ENCODE data around the gene MAOB.

Gene MAOB

GRCh38 chrX:43860646-43861370 is 21.4 kb downstream of the MAOB start:
- no peak for DNase-seq (ENCODE audit: low spot score)

DNA sequence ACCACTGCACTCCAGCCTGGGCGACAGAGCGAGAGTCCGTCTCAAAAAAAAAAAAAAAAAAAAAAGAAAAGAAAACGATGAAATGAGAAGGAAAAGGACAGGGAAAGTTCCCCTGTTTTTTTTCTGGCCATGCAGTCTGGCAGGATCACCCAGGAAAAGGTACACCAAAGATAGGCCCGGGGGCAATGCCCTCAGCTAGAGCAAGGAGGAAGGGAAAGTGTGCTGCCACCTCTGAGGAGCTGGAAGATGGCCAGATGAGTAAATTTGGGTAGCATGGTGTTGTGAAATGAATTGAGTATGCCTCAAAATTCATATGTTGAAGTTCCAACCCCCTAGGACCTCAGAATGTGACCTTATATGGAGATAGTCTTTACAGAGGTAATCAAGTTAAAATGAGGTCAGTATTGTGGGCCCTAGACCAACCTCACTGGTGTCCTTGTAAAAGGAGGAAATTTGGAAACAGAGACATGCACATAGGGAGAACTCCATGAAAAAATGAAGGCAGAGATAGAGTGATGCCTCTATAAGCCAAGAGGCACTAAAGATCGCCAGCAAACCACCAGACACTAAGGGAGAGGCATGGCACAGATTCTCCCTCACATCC is 28.9 kb downstream of the MAOB start:
- DNase-seq (ENCODE audit: low spot score): no peak

DNA sequence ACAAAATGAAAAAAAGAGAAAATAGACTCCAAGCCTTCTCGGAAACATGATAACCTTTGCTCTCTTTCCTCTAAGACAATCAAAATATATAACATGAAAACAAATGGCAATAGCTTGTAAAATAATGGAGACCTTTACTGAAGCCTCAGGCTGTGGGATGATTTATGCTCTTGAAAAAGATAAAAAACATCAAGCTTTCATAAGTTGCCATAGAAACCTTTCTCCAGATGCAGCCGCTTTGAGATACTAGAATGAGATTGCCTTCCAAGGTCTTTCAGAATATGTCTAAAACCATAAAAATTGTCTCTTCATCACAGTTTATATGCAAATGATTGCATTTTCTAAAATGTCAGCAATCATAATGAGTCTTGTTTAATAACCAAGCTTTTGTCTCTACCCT is 31.6 kb downstream of the MAOB start:
- DNase-seq (ENCODE audit: low spot score): no peak

DNA sequence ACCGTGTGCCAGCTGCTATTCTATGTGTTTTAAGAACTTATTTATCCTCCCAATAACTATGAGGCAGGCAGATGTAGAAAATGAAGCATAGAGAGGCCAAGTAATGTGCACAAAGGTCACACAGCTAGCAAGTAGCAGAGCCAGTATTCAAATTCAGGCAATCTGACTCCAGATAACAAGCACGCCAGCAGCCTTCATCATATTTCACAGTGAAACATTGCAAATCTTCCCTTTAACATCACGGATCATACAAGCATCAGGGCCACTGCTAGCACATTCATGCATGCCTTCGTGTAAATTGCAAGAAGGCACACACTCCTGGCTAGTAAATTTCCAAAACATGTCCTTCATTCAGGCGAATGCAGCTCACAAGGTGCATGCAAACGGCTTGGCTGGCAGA is 33.1 kb downstream of the MAOB start:
- DNase-seq (ENCODE audit: low spot score): no peak

DNA sequence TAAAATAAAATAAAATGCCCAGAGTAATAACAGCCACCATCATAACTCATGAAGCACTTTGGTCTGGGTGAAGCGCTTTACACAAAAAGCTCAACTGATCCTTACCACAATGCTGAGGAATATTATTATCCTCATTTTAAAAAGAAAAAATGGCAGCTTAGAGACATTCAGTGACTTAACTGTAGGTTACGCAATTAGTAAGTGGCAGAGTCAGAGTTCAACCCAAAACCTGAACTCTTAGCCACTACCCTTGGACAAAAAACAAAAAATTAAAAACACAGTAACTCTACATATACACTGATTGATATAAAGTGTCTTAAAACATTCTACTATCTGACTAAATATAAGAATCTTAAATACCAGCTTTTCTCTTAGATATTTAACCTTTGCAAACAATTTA is 34.9 kb downstream of the MAOB start:
- no peak for DNase-seq (ENCODE audit: low spot score)

DNA sequence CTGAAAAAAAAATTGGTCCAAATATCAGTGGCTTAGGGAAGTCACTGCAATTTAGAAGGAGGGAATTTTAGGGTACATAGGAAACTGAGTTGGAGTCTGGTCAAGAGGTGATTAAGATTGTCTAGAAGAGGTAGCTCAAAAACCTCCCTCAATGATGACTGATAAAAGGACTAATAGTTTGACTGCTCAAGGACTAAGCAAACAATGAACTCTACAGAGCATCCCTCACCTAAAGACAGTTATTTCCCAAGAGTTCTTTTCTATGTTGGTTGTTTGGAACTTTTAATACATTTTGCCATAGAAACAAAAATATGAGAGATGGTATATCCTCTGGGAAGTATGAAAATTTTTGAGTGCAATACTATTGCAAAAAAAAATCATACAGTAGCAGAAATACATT is 35.7 kb downstream of the MAOB start:
- DNase-seq (ENCODE audit: low spot score): no peak

DNA sequence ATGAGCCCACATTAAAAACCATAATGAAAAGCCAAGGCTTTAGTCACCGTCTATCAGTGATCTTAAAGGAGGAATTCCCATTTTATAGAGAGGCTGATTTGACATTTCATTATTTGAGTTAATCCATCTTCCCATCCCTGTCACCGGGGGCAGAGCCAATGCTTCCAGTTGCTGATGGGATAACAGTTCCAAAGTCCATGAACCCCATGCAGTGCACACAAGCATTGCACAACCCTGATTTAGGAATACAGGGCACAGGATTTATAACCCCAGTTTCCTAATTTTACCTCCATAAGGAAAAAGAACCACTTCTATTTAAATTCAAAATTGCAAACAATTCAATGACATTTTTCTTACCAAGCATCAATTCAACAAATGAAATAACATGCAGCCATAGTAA is 36.5 kb downstream of the MAOB start:
- no peak for DNase-seq (ENCODE audit: low spot score)

DNA sequence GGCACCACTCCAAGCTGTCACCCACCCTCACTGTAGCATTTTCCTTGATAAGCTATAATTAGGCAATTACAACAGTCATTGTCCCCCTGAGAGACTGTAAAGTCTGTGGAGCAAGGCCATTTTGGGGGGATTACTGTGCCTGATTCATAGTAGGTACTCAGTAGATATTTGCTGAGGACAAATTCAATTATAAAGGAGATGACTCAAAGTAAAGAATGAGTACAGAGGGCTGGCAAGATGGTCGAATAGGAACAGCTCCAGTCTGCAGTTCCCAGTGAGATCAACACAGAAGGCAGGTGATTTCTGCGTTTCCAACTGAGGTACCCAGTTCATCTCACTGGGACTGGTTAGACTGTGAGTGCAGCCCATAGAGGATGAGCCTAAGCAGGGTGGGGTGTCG is 42.0 kb downstream of the MAOB start:
- DNase-seq (ENCODE audit: low spot score): no peak

GRCh38 chrX:43836435-43837184 is 45.6 kb downstream of the MAOB start:
- DNase-seq (ENCODE audit: low spot score): peak; percentile 24

DNA sequence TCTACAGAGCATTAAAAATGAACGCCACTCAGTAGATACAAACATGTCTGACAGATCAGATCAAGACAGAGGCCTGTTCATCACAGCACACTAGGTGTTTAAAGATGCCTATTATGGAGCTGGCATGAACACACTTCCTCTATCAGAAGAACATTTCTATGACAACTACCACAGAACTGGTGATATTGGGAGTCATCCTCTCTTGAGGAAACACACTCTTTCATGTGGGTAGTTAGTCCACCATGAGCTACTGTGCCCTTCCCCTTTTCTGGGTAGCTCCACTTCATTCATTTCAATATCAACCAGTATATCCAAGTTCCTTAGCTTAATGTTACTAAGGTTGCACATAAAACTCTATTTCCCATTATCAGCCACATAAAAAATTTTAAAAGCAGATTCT is 46.7 kb downstream of the MAOB start:
- no peak for DNase-seq (ENCODE audit: low spot score)

DNA sequence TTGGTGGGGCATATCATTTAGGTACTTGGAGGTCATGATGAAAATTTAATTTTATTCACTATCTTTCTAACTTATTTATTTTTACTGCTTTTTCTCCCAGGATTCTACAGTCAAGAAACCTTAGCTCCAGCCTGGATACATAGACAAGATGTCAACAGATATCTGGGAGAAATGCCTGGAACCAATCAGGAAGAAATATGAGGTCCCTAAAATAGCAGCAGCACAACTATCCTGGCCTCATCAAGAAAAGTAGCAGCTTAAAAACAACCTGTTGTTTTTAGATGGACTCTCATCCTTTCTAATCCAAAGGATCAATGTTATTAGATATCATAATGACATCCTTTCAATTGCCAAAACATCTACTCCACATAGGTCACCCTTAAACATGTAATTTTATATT is 54.5 kb downstream of the MAOB start:
- no peak for DNase-seq (ENCODE audit: low spot score)

DNA sequence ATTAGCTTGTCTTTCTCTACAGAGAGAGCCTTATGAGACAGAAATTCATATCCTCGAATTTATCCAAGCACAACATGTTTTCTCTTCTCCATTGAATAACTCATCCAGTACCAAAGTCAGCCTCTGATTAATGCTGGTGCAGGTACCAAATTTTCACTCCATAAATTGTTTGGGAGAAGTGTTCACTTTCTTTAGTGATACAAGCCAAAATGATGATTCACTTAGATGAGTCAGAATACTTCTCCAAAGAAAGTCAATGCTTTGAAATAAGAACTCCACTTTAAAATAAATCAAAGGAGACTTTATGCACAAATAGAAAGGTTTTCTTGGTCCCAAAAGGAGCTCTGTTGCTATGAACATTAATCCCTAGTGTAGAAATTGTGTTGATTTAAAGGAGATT is 60.2 kb downstream of the MAOB start:
- no peak for DNase-seq (ENCODE audit: low spot score)

- DNase-seq (ENCODE audit: low spot score): no peak
Observed at GRCh38 chrX:43817444-43817843, 64.8 kb downstream of the MAOB start.

- no peak for DNase-seq (ENCODE audit: low spot score)
Observed at GRCh38 chrX:43815209-43815608, 67.0 kb downstream of the MAOB start.

- peak; percentile 0 for DNase-seq (ENCODE audit: low spot score)
Observed at GRCh38 chrX:43813898-43814297, 68.4 kb downstream of the MAOB start.

DNA sequence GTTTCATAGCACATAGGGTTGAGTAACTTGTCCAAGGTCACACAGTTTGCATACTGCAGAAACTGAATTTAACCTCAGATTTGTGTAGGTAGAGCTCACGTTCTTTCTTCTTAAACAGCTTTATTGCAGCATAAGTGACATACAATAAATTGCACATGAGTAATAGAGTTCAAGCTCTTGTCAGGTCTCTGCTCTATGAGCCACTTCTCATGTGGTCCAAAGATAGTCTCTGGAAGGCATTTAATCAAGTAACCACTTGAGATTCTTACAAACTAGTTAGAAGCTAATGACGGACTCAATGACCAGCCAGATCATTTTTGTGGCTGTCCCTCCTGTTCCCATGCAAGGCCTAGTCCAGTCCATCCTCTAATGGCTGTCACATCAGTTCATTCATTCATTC is 68.9 kb downstream of the MAOB start:
- DNase-seq (ENCODE audit: low spot score): no peak

DNA sequence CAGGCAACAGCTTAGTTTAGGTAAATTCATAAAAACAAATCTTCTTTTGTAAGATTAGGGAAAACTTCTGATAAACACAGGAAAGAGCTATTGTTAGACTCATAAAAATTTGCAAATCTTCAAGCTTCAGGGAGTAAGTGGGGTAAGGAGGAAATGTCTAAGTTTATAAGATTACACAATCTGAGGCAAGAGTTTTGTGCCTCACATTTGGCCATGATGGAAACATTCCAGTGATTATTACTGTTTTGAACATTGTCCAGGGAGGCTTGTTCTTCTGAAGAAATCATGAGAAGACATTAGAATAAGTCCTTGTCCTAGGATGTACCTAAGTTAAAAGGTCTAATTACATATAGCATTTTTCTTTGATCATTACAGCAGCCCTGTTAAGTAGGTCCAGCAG is 72.8 kb downstream of the MAOB start:
- DNase-seq (ENCODE audit: low spot score): no peak

DNA sequence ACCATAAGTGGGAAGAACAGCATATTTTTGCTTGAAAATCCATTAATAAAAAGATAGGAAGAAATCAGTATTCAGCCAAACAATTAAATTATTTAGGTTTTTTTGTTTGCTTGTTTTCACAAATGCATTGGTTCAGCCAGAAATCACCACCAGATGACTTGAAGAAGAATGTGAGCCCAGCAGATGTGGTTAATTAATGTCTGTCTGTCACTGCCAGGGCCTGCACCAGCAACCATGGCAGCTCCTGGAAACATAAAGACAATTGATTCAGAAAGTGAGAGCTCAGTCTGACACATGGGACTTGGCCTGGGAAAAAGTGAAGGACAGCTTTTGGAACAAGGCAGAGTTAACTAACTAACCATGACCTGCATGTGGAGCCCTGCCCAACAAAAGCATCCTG is 74.0 kb downstream of the MAOB start:
- no peak for DNase-seq (ENCODE audit: low spot score)

DNA sequence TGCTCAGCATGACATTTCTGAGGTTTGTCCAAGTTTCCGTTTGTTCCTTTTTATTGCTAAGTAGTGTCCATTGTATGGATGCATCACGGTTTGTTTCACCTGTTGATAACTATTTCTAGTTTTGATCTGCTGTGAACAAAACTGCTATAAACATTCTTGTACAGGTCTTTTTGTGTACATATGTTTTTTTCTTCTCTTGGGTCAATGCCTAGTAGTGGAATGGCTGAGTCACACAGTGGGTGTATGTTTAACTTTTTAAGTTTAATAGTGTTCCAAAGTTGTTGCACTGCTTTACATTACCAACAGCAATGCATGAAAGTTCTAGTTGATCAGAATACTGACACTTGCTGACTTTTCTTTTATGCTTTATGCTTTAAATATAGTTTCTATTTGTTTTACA is 76.7 kb downstream of the MAOB start:
- no peak for DNase-seq (ENCODE audit: low spot score)

GRCh38 chrX:43804021-43804420 is 78.2 kb downstream of the MAOB start:
- DNase-seq (ENCODE audit: low spot score): no peak

DNA sequence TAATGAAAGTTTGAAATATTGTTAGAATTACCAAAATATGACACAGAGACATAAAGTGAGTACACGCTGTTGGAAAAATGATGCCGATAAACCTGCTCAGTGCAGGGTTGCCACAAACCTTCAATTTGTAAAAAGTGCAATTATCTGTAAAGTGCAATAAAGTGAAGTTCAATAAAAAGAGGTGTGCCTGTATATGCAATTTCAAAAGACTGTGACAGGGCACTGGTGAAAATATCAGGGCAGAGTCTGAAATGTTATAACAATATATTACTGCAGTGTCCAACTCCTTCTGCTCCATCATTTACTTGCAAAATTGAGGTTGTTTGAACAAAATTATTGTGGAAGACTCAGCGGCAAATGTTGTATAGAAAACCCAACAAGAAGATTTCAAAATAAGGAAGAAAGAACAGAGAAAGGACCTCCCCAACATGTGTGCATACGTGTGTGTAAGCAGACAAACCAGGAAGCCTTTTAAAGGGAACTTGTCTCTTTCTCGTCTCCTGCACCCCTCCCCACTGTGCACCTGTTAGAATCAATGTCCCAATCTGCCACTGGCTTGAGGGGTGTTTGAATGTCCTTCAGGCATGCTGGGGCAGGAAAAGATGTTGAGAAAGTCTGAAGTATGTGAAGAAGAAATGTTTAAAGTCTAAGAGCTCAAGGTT is 96.2 kb downstream of the MAOB start:
- no peak for DNase-seq (ENCODE audit: low spot score)

DNA sequence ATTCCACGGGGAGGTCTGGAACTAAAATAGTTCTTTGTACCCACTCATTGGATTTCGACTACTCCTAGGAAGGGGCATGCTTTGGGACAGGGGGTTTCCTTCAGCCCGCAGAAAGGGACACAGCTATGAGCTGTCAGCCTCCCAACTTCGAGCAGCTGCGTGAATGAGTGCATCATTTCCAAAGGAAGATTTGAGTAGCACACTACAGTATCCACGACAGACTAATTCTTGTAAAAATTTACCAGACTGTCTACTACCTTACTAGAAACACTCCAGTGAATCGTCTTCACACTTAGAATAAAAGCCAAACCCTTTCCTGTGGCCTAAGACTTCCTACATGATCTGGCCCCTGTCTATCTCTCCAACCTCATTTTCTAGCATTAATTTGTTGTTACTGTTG is 124.2 kb downstream of the MAOB start:
- DNase-seq (ENCODE audit: low spot score): no peak

GRCh38 chrX:43756076-43756475 is 126.2 kb downstream of the MAOB start:
- DNase-seq (ENCODE audit: low spot score): no peak

Data from CD4-positive, alpha-beta T cell treated with Interleukin-2 at 100 ng/mL for 4 hours (primary cell).